AG09319 (cell line): ENCODE results near the gene GCA.

Source experiments
- DNase-seq: peaks from one replicate; pipeline ENCODE4 v3.0.0-alpha.2; 2010; ENCODE audit warnings: low read depth; ENCODE audit errors: extremely low read depth
- CTCF ChIP-seq: IDR thresholded peaks from 2 replicates; pipeline ENCODE4 v1.5.1; 2011; ENCODE audit warnings: low read depth, mild to moderate bottlenecking, inconsistent platforms, low read length, moderate library complexity

Gene GCA

GRCh38 chr2:162403884-162404283 is 60.0 kb downstream of the GCA start:
- no peak for TF ChIP-seq CTCF
- DNase-seq: no peak
